Mucosa of gallbladder (tissue), 1 donor: ENCODE data around the gene FOSL1. TPM values are rescaled to one million over a fixed set of nuclear protein-coding genes. Genes with fewer than 3 reads are reported as not detected.

ENCODE experiments used
- DNase-seq: peaks from one replicate; pipeline ENCODE4 v3.0.0-alpha.2; 2020; ENCODE audit warnings: low spot score
- total RNA-seq: library from RNA; stranded (reverse); gene quantifications from one replicate; pipeline ENCODE4 v1.2.1, GENCODE V29; 2021
- donor health status: DM: no; HTN: no; CAD: no.

FOSL1 gene
- total RNA-seq, result 1.2 TPM

DNA sequence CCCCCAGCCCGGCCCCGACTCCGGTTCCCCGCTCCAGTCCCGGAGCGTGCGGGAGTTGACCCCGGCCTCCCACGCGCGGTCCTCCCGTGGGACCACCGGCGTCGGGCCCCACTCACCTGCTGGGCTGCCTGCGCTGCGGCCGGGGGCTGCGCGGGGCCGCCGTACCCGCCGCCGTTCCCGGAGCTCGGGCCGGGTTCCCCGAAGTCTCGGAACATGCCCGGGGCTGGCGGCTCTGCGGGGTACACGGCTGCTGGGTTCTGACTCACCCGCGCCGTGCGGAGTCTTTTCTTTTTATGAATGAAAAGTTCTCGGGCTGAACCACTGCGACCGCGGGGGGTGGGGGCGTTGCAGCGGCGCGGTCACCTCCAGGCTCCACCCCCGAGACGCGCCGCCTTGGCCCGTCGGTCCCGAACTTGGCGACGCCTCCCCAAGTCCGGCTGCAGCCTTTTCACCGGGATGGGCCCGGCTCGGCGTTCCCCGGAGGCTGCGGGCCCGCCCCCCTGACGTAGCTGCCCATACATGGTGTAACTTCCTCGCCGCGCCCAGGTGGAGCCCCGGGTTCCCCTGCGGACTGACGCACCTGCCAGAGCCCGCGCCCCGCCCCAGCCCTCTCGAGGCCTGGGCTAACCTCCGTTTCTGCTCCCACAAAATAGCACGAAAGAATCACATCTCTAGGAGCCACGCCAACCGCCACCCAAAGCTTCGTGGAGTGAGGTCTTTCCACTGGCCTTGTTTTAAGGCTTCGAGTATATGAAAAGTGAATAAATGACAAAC is at the start of gene FOSL1:
FOSL1 (minus strand) TSS at position 264 of the 774 bp plus-strand sequence; CDS start at position 215, 49 bp downstream.
- DNase-seq, result peak; percentile 88

DNA sequence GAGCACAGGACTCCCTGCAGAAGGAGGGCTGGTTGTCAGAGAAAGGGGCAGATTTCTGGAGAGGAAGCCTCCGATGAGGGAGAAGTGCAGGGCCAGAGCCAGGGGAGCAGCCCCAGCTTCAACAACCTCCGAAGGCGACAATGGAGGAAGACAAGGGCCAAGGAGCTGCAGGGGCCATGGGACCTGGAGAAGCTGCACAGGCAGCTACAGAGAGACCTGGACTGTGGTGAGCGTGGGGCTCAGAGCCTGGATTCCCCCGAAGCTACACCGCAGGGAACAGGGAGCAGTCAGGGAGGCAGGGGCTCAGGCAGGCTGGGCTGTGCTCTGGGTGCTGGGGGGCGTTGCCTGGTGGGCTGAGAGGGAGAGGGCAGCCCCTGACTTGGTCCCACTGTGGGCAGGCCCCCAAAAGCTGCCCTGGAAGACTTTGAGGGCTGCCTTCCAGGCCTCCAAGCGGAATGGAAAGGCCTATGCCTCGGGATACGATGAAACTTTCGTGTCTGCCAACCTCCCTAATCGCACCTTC is 47.5 kb upstream of the FOSL1 start:
- DNase-seq, result no peak

DNA sequence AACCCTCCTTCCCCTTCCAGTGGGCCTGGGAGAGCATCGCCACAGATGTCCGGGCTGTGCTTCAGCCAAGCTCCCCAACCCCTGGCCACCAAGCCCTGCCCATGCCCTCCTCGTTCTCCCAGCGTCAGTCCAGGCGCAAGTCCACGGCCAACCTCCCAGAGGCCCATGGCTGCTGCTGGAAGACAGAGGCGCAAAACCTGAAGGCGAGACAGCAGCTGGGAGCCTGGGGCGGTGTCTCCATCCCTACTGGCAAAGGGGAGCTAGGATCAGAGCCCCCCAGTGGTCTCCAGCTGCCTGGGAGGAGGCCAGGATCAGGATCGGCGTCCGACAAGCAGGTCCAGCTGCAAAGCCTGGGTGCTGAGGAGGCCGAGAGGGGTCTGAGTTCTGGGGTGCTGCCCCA is 46.9 kb upstream of the FOSL1 start:
- DNase-seq, result no peak

DNA sequence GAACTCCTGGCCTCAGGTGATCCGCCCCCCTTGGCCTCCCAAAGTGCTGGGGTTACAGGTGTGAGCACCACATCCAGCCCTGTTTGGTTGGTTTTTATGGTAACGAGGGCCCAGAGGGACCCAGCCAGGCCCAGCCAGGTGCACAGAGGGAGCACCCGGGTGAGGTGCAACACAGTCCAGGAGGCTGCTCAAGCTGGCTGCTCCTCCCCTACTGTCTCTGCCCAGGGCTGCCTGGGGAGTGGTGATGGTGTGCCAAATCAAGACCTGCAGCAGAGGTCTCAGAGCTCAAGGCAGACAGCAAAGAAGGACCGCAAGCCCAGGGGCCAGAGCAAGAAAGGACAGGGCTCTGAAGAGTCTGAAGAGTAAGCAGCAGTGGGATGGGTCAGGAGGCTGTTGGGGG is 46.5 kb upstream of the FOSL1 start:
- no peak for DNase-seq

DNA sequence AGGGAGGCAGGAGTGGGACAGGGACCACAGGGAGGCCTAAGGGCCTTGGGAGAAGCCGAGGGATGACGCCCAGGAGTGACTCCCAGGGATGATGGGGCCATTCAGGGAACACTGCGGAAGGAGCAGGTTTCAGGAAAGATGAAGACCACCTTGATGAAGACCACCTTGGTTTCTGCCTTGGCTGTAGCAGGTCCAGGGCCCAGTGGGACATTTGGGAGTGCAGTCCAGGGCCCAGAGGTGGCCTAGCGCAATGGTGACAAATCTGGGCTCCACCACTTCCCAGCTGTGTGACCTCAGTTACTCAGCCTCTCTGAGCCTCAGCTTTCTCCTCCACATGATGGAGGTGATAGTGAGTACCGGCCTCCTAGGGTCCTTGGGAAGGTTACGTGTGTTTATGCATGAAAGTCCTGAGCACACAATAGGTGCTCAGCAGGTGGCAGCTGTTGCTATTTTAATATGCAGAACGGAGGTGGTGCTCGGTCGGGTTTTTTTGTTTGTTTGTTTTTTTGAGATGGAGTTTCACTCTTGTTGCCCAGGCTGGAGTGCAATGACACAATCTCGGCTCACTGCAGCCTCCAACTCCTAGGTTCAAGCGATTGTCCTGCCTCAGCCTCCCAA is 45.9 kb upstream of the FOSL1 start:
- no peak for DNase-seq

DNA sequence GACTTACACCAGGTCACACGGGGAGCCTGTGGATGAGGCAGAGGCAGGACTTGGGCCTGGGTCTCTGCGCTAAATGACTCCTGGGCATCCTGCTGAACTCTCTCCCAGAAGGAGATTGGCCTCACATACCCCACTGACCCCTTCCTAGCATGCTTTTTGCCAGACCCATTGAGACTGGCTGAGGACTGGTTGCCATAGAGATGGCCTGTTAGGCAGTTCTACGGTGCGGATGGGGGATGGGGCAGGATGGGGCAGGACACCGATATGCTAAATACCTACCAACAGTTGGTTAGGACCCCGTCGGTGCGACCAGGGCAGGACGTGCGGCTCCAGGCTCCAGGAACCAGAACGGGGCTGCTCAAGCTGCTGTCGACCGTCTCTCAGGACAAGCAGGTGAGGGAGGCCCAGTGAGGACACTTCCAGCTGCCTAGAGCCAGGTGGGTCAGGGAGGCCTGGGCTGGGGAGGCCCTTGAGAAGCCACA is 45.3 kb upstream of the FOSL1 start, which contains the start of gene TSGA10IP:
TSGA10IP (plus strand) TSS at position 51 of the 482 bp plus-strand sequence; CDS start at position 247, 196 bp downstream.
- no peak for DNase-seq

DNA sequence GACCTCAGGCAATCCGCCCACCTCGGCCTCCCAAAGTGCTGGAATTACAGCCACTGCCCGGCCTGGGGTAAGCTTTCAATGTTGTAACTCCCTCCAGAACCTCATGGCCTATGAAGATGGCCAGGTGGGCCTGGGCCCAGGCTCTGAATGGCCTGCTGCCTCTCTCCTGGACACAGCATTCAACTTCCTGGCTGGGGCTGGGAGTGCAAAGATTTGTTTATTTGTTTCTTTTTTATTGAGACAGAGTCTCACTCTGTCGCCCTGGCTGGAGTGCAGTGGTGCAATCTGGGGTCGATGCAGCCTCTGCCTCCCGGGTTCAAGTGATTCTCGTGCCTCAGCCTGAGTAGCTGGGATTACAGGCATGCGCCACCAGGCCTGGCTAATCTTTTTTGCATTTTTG is 44.6 kb upstream of the FOSL1 start:
- no peak for DNase-seq

DNA sequence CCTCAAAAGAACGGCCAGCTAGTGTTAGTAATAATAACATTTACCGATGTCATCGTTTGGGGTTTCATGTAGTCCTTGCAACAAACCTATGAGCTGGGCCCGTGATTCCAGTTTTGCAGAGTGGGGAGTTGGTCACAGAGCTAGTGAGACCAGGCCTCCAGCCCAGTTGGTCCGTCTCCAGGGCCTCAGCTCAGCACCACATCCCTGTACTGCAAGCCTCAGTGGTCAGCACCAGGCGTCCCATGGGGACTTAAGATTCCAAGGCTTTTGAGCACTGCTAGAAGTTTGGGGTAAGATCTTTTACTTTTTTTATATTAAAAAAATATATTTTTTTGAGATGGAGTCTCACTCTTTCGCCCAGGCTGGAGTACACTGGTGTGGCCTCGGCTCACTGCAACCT is 44.0 kb upstream of the FOSL1 start:
- DNase-seq, result no peak

DNA sequence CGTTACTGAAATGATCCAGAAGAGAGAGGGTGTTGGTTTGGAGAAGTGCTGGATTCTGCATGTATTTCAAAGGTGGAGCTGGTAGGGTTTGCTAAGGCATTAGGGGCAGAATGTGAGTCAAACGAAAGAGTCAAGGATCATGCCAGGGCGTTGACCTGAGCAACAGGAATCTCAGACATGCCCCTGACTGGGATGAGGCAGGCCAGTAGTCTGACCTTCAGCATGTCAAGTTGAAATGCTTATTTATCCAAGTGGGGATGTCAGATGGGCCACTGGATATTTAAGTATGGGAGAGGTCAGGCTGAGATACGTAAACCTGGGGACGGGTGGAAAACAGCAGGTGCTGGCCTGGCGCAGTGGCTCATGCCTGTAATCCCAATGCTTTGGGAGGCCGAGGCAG is 42.3 kb upstream of the FOSL1 start:
- no peak for DNase-seq

DNA sequence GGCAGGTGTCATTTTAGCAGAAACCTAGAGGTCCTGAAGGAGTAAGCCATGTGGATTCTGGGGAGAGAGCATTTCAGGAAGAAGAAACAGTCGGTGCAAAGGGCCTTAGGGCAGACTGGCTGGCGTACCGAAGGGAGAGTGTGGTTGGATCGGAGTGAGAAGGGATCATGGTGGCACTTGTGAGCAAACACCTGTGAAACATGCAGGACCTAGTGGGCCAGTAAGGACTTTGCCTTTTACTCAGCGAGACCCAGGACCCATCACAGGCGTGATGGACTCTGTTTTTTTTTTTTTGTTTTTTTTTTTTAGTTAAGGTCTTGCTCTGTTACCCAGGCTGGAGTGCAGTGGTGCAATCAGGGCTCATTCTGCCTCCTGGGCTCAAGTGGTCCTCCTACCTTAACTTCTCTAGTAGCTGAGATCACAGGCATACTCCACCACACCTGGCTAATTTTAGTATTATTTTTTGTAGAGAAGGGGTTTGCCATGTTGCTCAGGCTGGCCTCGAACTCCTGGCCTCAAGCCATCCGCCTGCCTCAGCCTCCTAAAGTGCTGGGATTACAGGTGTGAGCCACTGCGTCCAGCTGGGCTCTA is 41.6 kb upstream of the FOSL1 start:
- no peak for DNase-seq

DNA sequence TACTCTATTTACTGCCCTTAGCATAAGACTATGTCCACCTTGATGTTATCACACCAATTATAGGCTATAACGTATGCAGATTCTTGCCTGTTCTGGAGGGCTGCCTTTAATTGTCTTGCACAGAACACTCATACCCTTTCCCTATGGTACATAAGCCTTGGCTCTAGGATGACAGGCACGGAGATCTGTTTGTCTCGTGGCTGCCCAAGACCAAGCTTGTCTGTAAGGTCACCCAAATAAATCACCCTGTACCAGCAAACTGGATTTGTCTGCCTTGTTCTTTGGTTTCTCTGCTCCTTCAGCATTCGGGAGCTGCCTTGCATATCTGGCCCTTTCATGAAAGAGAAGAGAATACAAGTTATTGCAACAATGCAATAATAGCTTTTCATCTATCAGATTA is 37.6 kb upstream of the FOSL1 start:
- no peak for DNase-seq

DNA sequence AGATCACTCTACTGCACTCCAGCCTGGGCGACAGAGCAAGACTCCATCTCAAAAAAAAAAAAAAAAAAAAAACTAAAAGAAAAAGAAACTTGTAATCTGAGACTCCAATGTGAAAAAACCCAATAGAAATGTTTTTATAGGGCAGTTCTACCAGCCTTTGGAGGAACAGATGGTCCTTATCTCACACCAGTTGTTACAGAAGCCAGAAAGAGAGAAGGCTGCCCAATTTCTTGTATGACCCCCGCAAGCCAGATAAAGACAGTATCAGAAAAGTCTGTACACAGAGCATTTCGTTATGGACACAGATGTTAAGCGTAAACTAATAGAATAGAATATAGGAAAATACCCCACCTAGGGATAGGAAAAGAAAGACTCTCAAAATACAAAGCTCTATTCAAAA is 33.8 kb upstream of the FOSL1 start:
- DNase-seq, result no peak

DNA sequence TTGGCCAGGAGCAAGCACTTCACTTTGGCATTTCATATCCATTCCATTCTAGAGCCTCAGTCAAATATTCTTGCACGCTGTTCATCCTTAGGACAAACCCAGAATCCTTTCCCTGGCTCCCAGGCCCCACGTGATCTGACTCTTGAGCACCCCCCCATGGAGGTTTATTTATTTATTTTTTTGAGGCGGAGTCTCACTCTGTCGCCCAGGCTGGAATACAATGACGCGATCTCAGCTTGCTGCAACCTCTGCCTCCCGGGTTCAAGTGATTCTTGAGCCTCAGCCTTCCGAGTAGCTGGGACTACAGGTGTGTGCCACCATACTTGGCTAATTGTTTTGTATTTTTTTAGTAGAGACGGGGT is 32.4 kb upstream of the FOSL1 start:
- DNase-seq, result no peak

DNA sequence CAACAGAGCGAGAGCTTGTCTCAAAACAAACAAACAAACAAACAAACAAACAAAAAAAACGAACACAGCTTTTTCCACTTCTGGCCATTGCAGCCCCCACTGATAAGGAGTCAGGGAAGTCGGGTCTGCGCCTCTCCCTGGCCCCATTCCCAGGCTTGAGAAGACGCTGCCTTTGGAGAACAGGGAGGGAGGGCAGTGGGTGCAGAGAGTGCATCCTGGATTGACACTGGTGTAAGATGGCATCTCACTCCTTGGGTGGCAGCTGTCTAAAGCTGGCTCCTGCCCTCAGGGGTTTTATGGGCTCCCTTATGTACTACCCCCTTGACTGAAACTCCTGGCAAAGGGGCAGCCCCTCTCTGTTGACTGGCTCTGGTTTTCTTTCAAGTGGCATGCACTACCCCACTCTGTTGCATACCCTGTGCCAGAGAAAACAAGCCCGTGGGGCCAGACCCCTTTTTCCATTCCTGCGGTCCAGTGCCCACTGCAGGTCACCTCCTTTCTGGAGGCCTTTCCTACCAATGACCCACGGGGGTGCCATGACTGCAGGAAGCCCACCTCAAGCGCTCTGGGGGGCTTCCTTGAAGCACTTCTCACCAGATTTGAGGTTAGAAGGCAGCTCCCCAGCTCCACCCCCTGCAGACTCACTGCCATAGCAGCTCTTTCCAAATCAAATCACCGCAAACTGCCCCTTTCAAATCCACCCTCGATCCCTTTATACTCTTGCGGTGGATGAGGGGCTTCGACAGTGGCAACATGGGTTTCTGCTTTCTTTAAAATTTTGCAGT is 31.8 kb upstream of the FOSL1 start:
- no peak for DNase-seq

DNA sequence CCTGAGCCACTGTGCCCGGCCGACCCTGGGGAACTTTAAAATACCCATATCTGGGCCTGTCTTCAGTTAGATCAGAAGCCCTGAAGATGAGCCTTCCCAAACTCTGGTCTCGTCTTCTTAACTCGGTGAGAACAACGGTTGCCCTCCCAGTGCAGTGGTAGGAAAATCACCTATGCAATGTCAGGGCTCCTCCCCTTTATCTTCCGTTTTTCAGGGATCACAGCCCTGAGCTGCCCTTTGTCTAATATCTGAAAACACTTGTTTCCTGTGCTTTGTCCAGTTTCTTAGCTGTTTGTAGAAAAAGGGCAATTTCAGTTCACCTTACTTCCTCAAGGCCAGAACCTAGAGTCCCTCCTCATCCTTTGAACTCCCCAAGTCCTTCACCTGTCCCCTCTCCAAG is 28.5 kb upstream of the FOSL1 start:
- DNase-seq, result no peak

DNA sequence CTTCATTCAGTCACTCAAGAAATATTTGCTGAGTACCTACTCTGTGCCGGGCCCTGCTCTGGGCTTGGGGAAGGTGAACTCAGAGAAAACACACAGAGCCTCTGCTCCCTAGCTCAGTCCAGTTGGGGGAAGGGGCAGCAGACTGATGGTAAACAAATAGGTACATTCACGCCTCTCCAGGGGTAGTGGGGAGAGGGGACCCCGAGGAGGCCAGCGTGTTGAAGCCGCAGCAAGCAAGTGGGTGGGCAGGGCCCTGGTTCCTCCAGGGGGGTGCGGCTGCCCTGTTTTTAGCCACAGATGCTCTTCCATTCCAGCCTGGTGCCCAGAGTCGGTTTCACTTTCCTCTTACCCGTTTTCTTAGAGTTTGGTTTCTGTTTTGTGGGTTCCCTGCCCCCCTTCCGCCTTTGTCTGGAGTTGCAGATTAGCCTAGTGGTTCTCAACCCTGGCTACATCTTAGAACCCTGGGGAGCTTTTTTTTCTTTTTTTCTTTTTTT is 27.8 kb upstream of the FOSL1 start:
- peak; percentile 32 for DNase-seq

DNA sequence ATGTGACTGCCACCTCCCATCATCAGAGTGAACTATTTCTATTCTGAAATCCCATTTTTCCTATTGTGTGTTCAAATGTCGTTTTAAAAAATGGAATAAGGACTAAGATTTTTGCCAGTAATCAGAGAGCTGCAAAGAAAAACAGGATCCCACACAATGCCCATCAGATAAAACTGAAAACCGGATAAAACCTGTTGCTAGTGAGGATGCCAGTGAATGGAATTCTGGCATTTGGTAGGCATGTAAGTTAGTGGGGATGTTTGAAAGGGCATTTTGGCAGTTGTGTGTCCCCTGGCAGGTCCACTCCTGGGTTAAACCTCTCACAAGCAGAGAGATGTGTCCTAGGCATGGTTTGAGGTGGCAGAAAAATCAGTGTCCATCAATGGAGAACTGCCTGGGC is 25.2 kb upstream of the FOSL1 start:
- DNase-seq, result no peak

DNA sequence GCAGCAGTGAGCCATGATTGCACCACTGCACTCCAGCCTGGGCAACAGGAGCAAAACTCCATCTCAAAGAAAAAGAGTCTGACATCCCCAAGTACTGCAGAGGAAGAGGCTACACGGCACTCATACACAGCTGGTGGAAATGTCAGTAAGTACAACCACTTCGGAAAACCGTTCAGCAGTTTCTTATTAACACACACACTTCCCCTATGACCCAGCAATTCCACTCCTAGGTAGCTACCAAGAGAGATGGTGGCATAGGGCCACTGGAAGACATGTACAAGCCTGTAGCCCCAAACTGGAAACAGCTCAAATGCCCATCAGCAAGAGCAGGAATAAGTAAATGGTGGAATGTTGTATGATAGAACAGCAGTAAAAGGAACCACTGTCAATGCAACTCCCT is 22.4 kb upstream of the FOSL1 start:
- DNase-seq, result no peak

DNA sequence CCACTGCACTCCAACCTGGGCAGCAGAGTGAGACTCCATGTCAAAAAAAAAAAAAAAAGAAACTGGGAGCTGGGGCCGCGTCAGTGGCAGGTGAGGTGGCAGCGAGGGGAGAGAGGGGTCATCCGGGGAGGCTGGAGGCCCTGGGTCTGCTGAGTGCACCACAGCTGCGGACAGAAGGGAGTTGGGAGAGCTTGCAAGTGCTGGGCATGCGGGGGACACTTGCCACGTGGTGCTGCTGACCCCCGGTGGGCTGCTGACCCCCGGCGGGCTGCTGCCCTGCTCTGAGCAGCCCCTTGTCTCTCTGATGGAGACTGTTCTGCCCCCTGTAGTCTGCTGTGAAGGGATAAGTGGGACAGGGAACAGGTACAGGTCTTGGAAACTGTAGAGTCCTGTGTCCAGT is 21.7 kb upstream of the FOSL1 start:
- DNase-seq, result no peak

DNA sequence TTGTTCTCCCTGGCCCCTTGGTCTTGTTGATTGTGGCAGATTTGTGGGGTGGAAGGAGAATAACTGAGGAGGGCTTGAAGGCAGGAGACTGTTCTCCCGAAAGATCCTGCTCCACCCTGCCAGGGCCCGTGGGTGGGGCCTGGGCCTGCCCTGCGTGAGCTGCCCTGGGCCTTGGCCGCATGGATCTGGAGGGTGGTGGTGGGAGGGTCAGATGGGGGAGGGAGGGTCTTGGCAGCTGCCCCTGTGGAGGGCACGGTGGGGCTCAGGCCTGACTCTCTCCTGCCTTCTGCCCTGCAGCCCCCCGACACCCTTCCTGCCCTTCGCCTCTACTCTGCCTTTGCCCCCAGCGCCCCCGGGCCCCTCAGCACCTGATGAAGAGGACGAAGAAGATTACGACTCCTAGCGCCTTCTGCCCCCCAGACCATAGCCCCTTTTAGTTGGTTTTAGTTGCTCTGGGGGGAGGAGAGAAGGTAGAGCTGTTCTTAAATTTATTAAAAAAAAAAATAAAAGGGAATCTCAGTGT is 20.9 kb upstream of the FOSL1 start:
- DNase-seq, result no peak

DNA sequence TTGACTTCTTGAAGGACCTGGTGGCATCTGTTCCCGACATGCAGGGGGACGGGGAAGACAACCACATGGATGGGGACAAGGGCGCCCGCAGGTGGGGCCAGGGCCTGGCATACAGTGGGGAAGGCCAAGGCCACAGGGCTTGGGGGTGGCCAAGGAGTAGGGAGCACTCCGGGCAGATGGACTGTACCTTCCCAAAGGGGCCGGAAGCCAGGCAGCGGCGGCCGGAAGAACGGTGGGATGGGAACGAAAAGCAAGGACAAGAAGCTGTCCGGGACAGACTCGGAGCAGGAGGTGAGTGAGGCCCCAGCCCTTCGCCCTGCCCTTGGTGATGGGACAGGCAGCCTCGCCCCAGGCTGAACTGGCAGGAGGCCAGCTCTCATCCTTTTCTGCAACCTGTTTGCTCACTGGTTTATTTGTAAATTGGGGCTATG is 20.2 kb upstream of the FOSL1 start:
- DNase-seq, result no peak
